T-helper 17 cell (primary cell): ENCODE data around the gene OBSL1. TPM values are rescaled to one million over a fixed set of nuclear protein-coding genes. Genes with fewer than 3 reads are reported as not detected.
A peak's percentile ranks its signal among the peaks of the same experiment; 100 is the strongest.

Source experiments
- ATAC-seq: fragments of 150-1000 bp; cut with Tn5 transposase; 2 replicates; pipeline ENCODE4 v1.10.0; 2021; ENCODE audit warnings: mild to moderate bottlenecking, moderate library complexity
- DNase-seq, 3 donors: peaks; one replicate each; pipeline versions ENCODE4 v3.0.0 to v3.0.0-alpha.2; 2020 to 2021
- H3K9me3 ChIP-seq: one replicate; pipeline ENCODE4 v1.7.0; 2013; ENCODE audit warnings: low read length, mild to moderate bottlenecking; ENCODE audit not compliant: control insufficient read depth, poor library complexity, severe bottlenecking
- H3K27ac Mint-ChIP-seq: one replicate; pipeline ENCODE4 v1.8.0; 2022; ENCODE audit warnings: mild to moderate bottlenecking, moderate library complexity, mixed read lengths
- H3K27me3 Mint-ChIP-seq: one replicate; pipeline ENCODE4 v1.8.0; 2022; ENCODE audit warnings: mixed read lengths
- H3K36me3 Mint-ChIP-seq: one replicate; pipeline ENCODE4 v1.8.0; 2022; ENCODE audit warnings: low read depth, mixed read lengths
- H3K4me1 Mint-ChIP-seq: one replicate; pipeline ENCODE4 v1.8.0; 2022; ENCODE audit warnings: mild to moderate bottlenecking, mixed read lengths
- H3K4me3 Mint-ChIP-seq: one replicate; pipeline ENCODE4 v1.8.0; 2022; ENCODE audit warnings: mild to moderate bottlenecking, moderate library complexity, mixed read lengths
- total RNA-seq, 4 donors: library from RNA in 2 of 4; stranded (reverse) in 2 of 4; gene quantifications; one replicate each; pipeline ENCODE4 v1.2.3 and lab custom pipeline; 2022 to 2026

Gene OBSL1
- 1 to 10 TPM in 1 of 2 donors, under 1 TPM in 1; 0.67 to 1.1 TPM for total RNA-seq
- total RNA-seq (lab: John Stamatoyannopoulos, UW) = 0.30 to 0.70 reads per million in 2 donors

DNA sequence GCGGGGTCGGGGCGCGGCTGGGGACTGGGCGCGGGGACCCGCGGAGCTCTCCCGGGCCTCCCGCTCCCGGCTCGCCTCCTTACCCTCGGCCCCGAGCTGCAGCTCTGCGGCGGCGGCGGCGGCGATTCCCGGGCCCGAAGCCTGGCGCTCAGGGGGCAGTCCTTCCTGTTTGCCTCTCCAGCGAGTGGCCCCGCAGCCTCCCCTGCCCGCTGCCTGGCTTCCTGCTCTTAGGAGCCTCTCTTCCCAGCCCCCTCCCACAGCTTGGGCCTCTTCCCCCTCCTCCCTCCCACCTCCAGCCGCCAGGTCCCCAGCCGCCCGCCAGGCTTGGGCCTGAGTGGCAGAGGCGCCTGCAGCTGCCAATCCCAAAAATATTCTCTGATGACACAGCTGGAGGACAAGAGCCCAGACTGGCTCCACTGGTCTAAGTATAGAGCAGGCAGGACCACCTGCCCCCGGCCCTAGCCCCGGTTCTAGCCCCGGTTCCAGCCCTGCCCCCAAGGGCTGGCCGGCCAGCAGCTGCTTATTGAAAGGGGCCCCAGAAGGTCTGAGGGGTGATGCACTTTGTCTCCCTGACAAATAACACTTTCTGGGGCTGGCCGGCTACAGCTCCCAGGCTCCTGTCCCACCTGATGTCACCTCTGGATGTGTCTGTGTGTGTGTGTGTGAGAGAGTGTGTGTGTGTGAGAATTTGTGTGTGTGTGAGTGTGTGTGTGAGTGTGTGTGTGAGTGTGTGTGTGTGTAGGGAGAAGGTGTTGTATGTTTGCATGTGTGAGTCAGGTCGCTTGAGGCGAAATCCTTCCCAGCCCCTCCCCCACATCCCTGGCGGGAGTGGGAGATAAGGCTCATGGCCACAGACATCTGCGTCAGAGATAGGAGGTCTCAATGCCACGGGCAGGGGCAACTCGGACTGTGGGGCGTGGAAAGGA, at the start of gene OBSL1:
Gene OBSL1, minus strand, starts transcription at position 229 of the 926 bp plus-strand sequence. CDS start 307 bp downstream, outside the sequence.
- DNase-seq (no peak), ATAC-seq (peak; percentile 23)
- peaks cover 7% of the 10 kb centered on the region for H3K36me3 Mint-ChIP-seq
- peaks cover 72% of the 10 kb centered on the region for H3K27me3 Mint-ChIP-seq
- peak within 1 kb of the TSS; percentile 31 for H3K4me3 Mint-ChIP-seq
- H3K9me3 ChIP-seq = no peaks in the 10 kb centered on the region
- H3K27ac Mint-ChIP-seq = no peak within 1 kb of the TSS
- H3K4me1 Mint-ChIP-seq = no peaks in the 10 kb centered on the region

DNA sequence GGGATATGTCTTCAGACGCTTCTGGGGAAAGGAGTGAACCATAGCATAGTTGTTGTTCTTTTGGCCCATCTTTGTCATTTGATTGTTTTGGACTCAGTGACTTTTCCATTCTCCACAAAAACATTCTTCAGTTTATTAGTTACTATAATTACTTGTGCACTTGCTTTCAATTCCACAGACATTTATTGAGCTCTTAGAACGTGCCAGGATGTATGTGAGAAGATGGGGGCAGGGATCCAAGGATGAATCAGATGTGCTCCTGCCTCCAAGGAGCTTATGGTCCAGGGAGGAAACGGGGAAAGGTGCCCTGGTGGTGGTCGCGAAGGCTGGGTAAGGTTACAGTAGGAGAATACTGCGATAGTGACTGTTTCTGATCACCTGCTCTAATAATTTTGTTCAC, 49.2 kb upstream of the OBSL1 start:
- no peaks in the 10 kb centered on the region for H3K36me3 Mint-ChIP-seq
- no peaks in the 10 kb centered on the region for H3K4me1 Mint-ChIP-seq
- H3K27ac Mint-ChIP-seq = no peak overlapping the region
- DNase-seq = no peak
- no peaks in the 10 kb centered on the region for H3K9me3 ChIP-seq
- peaks cover 41% of the 10 kb centered on the region for H3K27me3 Mint-ChIP-seq
- ATAC-seq = no peak
- peak overlapping the region; percentile 19 for H3K4me3 Mint-ChIP-seq

DNA sequence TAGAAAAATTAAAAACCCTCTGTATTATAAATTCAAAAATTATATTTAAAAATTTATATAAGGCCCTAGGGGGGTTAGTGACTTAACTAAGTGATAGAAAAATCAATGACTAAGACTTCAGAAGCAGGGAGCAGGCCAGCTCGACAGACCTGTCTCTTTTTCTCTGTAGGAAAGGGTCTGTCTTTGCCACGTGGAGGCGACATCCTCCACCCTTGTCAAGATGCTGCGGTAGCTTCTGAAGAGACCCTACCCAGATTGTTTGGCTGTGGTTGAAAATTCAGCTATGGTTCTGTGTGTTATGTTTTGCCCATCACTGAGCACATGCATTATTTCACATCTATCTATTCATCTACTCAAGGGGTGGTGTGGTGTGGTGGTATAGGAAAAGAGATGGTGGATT, 47.9 kb upstream of the OBSL1 start:
- H3K4me3 Mint-ChIP-seq = no peak overlapping the region
- H3K4me1 Mint-ChIP-seq = no peaks in the 10 kb centered on the region
- DNase-seq (no peak), ATAC-seq (no peak)
- H3K27me3 Mint-ChIP-seq = peaks cover 29% of the 10 kb centered on the region
- no peaks in the 10 kb centered on the region for H3K9me3 ChIP-seq
- peaks cover 3% of the 10 kb centered on the region for H3K36me3 Mint-ChIP-seq
- H3K27ac Mint-ChIP-seq = no peak overlapping the region

DNA sequence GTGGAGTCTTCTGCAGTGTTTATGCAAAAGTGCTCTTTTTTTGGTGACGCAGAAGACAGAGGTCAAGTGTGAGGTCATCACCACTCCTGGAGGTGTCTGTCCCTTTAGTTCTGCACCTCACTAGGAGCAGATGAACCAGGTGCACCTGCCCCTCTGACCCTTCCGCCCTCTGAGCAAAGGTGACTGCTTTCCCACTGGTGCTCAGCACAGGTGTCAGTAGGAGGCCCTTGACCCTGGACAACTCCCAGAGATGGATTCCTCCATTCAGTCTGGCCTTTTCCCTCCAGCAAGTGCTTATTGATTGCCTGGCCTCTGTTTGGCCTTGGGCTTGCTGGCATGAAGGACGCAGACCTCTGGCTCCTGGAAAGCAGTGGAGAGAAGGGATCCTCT, 47.4 kb upstream of the OBSL1 start:
- H3K9me3 ChIP-seq = no peaks in the 10 kb centered on the region
- ATAC-seq (no peak), DNase-seq (no peak)
- no peak overlapping the region for H3K27ac Mint-ChIP-seq
- H3K4me1 Mint-ChIP-seq = no peaks in the 10 kb centered on the region
- H3K36me3 Mint-ChIP-seq = peaks cover 3% of the 10 kb centered on the region
- no peak overlapping the region for H3K4me3 Mint-ChIP-seq
- H3K27me3 Mint-ChIP-seq = peaks cover 24% of the 10 kb centered on the region

DNA sequence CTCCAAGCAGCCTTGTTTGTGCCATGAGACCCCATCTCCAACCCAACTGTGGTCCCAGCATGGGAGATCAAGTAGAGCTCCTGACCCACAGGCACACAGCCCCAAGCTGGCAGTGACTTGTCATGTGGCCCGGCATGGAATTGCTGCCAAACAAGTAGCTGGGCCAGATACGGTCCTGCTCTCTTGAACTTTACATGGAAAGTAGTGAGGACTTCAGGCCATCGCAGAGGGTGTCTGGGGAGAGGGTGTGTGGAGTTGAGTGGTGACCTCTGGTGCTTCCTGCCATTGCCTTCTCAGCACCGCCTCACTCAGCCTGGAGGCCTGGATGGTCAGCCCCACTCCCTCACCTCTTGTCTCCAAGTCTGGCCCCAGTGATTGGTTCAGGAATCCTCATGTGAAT, 45.2 kb upstream of the OBSL1 start:
- DNase-seq = no peak
- peaks cover 6% of the 10 kb centered on the region for H3K4me1 Mint-ChIP-seq
- ATAC-seq = no peak
- H3K9me3 ChIP-seq = no peaks in the 10 kb centered on the region
- peaks cover 7% of the 10 kb centered on the region for H3K27me3 Mint-ChIP-seq
- H3K4me3 Mint-ChIP-seq = no peak overlapping the region
- no peak overlapping the region for H3K27ac Mint-ChIP-seq
- peaks cover 5% of the 10 kb centered on the region for H3K36me3 Mint-ChIP-seq

DNA sequence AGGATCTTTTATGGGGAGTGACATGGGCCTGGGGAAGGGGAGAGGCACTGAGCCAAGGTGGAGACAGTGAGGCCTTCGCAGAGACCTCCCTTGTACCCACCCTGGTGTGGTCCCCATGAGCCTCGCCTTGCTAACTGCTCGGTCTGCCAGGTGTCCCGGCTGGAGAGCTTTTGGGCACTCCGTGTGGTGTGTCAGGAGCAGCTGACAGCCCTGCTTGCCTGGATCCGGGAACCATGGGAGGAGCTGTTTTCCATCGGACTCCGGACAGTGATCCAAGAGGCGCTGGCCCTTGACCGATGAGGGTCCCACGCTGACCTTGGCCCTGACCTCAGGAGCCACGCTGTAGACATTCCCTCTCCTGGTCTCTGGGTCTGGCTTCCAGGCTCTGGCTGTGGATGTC, 44.6 kb upstream of the OBSL1 start:
- DNase-seq = no peak
- no peak overlapping the region for H3K27ac Mint-ChIP-seq
- H3K27me3 Mint-ChIP-seq = peaks cover under 1% of the 10 kb centered on the region
- no peak overlapping the region for H3K4me3 Mint-ChIP-seq
- ATAC-seq = no peak
- H3K4me1 Mint-ChIP-seq = peaks cover 10% of the 10 kb centered on the region
- no peaks in the 10 kb centered on the region for H3K9me3 ChIP-seq
- H3K36me3 Mint-ChIP-seq = peaks cover 8% of the 10 kb centered on the region

DNA sequence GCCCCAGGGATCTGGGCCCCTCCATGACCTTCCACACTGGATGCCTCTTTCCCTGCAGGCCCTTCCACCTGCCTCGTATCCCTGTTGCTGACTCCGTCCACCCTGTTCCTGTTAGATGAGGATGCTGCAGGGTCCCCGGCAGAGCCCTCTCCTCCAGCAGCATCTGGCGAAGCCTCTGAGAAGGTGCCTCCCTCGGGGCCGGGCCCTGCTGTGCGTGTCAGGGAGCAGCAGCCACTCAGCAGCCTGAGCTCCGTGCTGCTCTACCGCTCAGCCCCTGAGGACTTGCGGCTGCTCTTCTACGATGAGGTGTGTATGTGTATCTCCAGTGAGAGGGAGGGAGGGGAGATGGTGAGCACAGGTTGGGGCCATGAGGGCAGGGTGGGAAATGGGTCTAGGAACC, 43.7 kb upstream of the OBSL1 start:
- Mint-ChIP-seq H3K4me3 (no peak overlapping the region), H3K27me3 (no peaks in the 10 kb centered on the region), H3K36me3 (peaks cover 8% of the 10 kb centered on the region), H3K27ac (no peak overlapping the region), H3K4me1 (peaks cover 12% of the 10 kb centered on the region)
- H3K9me3 ChIP-seq = no peaks in the 10 kb centered on the region
- DNase-seq = no peak
- no peak for ATAC-seq

DNA sequence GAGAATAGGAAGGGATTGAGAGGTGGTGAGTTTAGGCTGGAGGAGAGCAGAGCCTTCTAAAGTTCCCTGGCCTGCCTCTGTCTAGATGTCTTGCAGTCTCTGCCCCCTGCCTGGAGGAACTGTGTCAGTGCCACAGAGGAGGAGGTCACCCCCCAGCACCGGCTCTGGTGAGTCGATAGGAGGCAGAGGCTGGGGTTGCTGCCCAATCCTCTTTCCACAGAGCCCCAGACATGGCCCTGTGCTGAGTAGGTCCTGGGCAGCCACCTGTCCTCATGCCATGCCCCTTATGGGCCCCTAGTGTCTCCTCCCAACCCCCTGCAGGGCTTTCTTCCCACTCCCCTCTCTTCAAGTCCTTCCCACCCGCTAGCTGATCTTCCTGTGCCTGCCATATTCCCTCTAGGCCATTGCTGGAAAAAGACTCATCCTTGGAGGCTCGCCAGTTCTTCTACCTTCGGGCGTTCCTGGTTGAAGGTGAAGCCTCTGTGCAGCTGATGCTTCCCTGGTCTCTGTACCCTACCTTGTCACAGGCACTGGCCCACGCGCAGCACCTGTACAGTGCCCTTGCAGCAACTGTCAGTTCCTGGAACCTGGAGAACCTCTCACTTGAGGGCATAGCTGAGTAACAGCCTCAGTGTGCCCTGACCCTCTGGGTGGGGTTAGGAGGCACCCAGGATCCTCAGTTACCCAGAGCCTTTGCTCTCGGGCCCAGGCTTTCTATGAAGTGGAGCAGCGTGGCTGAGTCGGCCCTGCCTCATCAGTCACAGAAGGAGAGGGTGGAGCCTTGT, 42.9 kb upstream of the OBSL1 start:
- Mint-ChIP-seq H3K4me1 (peaks cover 12% of the 10 kb centered on the region), H3K4me3 (no peak overlapping the region), H3K27ac (no peak overlapping the region), H3K36me3 (peaks cover 8% of the 10 kb centered on the region), H3K27me3 (no peaks in the 10 kb centered on the region)
- no peak for DNase-seq
- ATAC-seq = no peak
- H3K9me3 ChIP-seq = no peaks in the 10 kb centered on the region

DNA sequence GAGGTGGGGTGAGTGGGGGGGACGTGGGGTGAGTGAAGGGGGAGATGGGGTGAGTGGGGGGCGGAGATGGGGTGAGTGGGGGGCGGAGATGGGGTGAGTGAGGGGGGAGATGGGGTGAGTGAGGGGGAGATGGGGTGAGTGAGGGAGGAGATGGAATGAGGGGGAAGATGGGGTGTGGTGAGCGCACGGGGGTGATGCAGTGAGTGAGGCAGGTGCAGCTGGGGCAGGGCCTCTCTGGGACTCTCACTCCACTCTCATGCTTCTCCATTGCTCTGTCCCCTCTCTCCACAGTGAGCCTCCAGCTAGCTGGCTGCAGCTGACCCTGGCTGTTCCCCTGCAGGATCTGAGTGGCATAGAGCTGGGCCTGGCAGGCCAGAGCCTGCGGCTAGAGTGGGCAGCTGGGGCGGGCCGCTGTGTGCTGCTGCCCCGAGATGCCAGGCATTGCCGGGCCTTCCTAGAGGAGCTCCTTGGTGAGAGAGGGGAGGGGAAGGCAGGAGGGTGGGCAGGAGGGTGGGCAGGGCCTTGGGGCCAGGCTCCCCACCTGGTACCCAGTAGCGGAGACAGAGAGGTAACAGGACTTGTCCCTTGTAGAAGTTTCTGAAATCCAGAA, 42.2 kb upstream of the OBSL1 start:
- Mint-ChIP-seq H3K4me1 (peaks cover 12% of the 10 kb centered on the region), H3K27ac (no peak overlapping the region), H3K27me3 (no peaks in the 10 kb centered on the region), H3K4me3 (no peak overlapping the region), H3K36me3 (peaks cover 8% of the 10 kb centered on the region)
- no peak for ATAC-seq
- no peaks in the 10 kb centered on the region for H3K9me3 ChIP-seq
- no peak for DNase-seq

DNA sequence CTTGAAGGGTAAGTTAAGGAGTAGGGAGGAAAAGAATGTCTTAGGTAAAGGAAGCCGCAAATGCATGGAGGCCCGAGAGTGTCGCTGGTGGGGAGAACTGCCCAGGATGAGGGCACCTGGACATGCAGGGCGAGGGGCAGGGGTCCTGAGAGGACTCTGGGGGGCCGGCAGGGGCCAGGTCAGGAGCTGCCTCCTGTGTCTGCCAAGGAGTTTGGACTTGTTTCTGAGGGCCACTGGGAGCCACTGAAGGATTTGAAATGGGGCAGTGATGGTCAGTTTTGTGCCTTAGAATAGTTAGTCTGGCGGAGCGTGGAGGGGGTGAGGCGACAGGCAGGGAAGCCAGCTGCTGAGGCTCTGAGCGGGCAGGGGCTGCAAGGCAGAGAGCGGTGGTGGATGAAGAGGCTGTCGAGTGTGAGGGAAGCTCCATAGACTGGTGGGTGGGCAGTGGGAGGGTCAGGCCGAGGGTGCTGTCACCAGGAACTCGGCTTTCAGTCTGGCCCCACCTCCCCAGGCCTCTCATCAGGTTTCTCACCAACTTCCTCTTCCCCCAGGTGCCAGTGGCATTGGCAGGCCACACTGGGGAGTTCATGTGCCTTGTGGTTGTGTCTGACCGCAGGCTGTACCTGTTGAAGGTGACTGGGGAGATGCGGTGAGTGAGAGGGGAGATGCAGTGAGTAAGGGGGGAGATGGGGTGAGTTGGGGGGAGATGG, 41.4 kb upstream of the OBSL1 start:
- H3K36me3 Mint-ChIP-seq = peaks cover 8% of the 10 kb centered on the region
- H3K9me3 ChIP-seq = no peaks in the 10 kb centered on the region
- ATAC-seq = peak; percentile 57
- H3K4me3 Mint-ChIP-seq = no peak overlapping the region
- no peak overlapping the region for H3K27ac Mint-ChIP-seq
- peaks cover 12% of the 10 kb centered on the region for H3K4me1 Mint-ChIP-seq
- no peak for DNase-seq
- H3K27me3 Mint-ChIP-seq = no peaks in the 10 kb centered on the region

DNA sequence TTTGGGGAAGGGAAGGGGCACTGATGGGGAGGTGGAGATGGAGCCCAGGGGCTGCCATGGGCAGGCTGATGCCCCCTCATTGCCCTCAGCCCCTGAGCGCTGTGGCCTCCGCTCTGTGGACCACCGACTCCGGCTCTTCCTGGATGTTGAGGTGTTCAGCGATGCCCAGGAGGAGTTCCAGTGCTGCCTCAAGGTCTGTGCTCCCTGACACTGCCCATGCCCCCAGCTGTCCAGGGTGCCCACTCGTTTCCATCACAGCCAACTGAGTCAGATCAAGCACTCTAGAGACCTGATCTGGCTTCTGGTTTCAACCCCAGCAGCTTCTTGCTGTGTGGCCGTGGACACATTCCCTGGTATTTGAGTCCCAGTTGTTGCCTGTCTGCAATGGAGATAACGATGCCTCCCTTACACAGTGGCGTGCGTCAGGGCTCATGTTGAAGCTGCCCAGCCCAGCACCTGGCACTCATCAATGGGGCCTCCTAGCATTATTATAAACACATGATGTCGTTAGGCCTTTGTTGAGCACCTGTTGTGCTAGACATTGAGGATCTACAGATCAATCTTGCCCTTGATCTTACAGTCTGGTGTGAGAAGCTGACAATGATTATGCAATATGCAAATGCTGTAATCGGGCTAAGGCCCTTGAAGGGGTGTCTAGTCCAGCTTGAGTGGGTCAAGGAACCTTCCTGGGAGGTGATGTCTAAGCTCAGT, 40.7 kb upstream of the OBSL1 start:
- H3K36me3 Mint-ChIP-seq = peaks cover 8% of the 10 kb centered on the region
- ATAC-seq (no peak), DNase-seq (no peak)
- H3K27me3 Mint-ChIP-seq = no peaks in the 10 kb centered on the region
- no peak overlapping the region for H3K27ac Mint-ChIP-seq
- H3K4me3 Mint-ChIP-seq = no peak overlapping the region
- no peaks in the 10 kb centered on the region for H3K9me3 ChIP-seq
- H3K4me1 Mint-ChIP-seq = peaks cover 12% of the 10 kb centered on the region

DNA sequence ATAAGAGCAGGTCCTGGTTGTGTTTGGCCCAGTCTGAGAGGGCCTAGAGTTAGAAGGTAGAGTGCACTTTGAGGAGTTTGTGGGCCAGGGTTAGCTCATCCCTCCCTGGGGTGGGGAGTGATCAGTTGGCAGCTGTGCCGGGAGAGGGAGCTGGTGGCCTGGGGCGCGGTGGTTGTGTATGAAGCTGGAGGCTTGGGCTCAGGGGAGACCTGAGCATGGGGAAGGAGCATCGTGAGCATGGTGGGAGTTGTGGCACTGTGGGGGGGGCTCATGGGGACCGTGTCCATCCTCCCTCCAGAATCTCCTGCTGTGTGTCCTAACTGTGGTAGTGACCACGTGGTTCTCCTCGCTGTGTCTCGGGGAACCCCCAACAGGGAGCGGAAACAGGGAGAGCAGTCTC, 40.0 kb upstream of the OBSL1 start:
- ATAC-seq (no peak), DNase-seq (no peak)
- no peaks in the 10 kb centered on the region for H3K27me3 Mint-ChIP-seq
- H3K36me3 Mint-ChIP-seq = peaks cover 9% of the 10 kb centered on the region
- H3K27ac Mint-ChIP-seq = no peak overlapping the region
- no peak overlapping the region for H3K4me3 Mint-ChIP-seq
- H3K4me1 Mint-ChIP-seq = peaks cover 12% of the 10 kb centered on the region
- no peaks in the 10 kb centered on the region for H3K9me3 ChIP-seq
